GM19035 (cell line): ENCODE data around the gene PLCZ1.
"Not testable (repeated sequence)": the region's sequence is repeated elsewhere in the genome, so short reads cannot be mapped to it uniquely, and the experiment has no call there.

Experiments
- ATAC-seq: cut with Tn5 transposase; IDR thresholded peaks from one replicate; pipeline ENCODE4 v1.9.1; 2021; ENCODE audit not compliant: unreplicated experiment

PLCZ1 gene

GRCh38 chr12:18737819-18738218 is at the start of gene PLCZ1, which contains the start of gene CAPZA3:
TSS of gene PLCZ1 (minus strand) at chr12:18738012. CDS start at chr12:18737371, 641 bp downstream.
TSS of gene CAPZA3 (plus strand) at chr12:18738119. CDS start at chr12:18738269, 150 bp downstream.
- ATAC-seq, result no peak

GRCh38 chr12:18785465-18785864 is 47.7 kb upstream of the PLCZ1 start:
- not testable (repeated sequence) for ATAC-seq

- ATAC-seq, result no peak
Measured at GRCh38 chr12:18782827-18783226, 45.0 kb upstream of the PLCZ1 start.

GRCh38 chr12:18766479-18766878 is 28.7 kb upstream of the PLCZ1 start:
- not testable (repeated sequence) for ATAC-seq

GRCh38 chr12:18755341-18755740 is 17.5 kb upstream of the PLCZ1 start:
- ATAC-seq, result no peak

GRCh38 chr12:18754124-18754707 is 16.4 kb upstream of the PLCZ1 start:
- ATAC-seq, result no peak

GRCh38 chr12:18753481-18754123 is 15.8 kb upstream of the PLCZ1 start:
- no peak for ATAC-seq

- ATAC-seq, result no peak
Measured at GRCh38 chr12:18752947-18753346, 15.1 kb upstream of the PLCZ1 start.

- ATAC-seq, result no peak
Measured at GRCh38 chr12:18752280-18752920, 14.6 kb upstream of the PLCZ1 start.

- no peak for ATAC-seq
Measured at GRCh38 chr12:18751866-18752265, 14.1 kb upstream of the PLCZ1 start.

- no peak for ATAC-seq
Measured at GRCh38 chr12:18750085-18750484, 12.3 kb upstream of the PLCZ1 start.

GRCh38 chr12:18749386-18749957 is 11.7 kb upstream of the PLCZ1 start:
- ATAC-seq, result no peak

GRCh38 chr12:18747895-18748294 is 10.1 kb upstream of the PLCZ1 start:
- no peak for ATAC-seq

- ATAC-seq, result no peak
Measured at GRCh38 chr12:18731156-18731555, 6.7 kb downstream of the PLCZ1 start.

GRCh38 chr12:18723752-18724151 is 14.1 kb downstream of the PLCZ1 start:
- no peak for ATAC-seq

- no peak for ATAC-seq
Measured at GRCh38 chr12:18721452-18721851, 16.4 kb downstream of the PLCZ1 start.

GRCh38 chr12:18720690-18721089 is 17.1 kb downstream of the PLCZ1 start:
- no peak for ATAC-seq

- no peak for ATAC-seq
Measured at GRCh38 chr12:18719922-18720510, 17.8 kb downstream of the PLCZ1 start.

GRCh38 chr12:18718462-18718861 is 19.4 kb downstream of the PLCZ1 start:
- ATAC-seq, result no peak

GRCh38 chr12:18716236-18716635 is 21.6 kb downstream of the PLCZ1 start:
- no peak for ATAC-seq

- ATAC-seq, result no peak
Measured at GRCh38 chr12:18706798-18707197, 31.0 kb downstream of the PLCZ1 start.

- no peak for ATAC-seq
Measured at GRCh38 chr12:18703911-18704310, 33.9 kb downstream of the PLCZ1 start.
